Stimulated activated CD4-positive, alpha-beta T cell treated with anti-CD3 and anti-CD28 coated beads, Interleukin-1b, Interleukin-23, amount 100 ng/mL, for 4 hours (primary cell): ENCODE results near the gene IRGC.
"Not testable (repeated sequence)": the region's sequence is repeated elsewhere in the genome, so short reads cannot be mapped to it uniquely, and the experiment has no call there.

Source experiments
- DNase-seq, 2 donors: peaks; one replicate each; pipeline ENCODE4 v3.0.0-alpha.2; 2020; ENCODE audit warnings: low read depth in 2 of 2

The IRGC gene, protein sequence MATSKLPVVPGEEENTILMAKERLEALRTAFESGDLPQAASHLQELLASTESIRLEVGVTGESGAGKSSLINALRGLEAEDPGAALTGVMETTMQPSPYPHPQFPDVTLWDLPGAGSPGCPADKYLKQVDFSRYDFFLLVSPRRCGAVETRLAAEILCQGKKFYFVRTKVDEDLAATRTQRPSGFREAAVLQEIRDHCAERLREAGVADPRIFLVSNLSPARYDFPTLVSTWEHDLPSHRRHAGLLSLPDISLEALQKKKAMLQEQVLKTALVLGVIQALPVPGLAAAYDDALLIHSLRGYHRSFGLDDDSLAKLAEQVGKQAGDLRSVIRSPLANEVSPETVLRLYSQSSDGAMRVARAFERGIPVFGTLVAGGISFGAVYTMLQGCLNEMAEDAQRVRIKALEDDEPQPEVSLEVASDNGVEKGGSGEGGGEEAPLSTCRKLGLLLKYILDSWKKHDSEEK

DNA sequence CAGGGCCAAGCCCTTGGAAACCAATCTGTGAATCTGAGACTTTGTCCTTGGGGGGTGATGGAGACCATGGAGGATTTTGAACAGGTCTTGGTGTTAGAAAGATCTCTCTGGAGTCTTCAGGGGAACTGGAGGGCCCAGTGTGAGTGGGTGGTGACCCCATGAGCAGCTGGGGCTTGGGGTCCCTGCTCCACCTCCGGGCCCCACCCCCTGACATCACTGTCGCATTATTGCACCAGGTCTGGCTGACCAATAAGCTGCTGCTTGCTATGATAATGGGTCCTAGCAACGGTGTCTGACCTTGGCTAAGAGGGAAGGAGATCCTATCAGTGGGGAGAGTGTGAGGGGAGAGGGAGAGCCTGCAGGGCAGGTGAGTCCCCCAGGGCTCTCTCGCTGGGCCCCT, at the start of gene IRGC:
Gene IRGC (plus strand): TSS at position 301 of the 400 bp plus-strand sequence. CDS start 2,483 bp downstream, outside the sequence.
- DNase-seq = no peak

GRCh38 chr19:43667126-43667875, 48.6 kb upstream of the IRGC start:
- DNase-seq = no peak

- DNase-seq = no peak
These were observed 47.9 kb upstream of the IRGC start for GRCh38 chr19:43667876-43668405.

GRCh38 chr19:43668406-43669109, 47.3 kb upstream of the IRGC start:
- DNase-seq = peak; percentile 92 to 94

DNA sequence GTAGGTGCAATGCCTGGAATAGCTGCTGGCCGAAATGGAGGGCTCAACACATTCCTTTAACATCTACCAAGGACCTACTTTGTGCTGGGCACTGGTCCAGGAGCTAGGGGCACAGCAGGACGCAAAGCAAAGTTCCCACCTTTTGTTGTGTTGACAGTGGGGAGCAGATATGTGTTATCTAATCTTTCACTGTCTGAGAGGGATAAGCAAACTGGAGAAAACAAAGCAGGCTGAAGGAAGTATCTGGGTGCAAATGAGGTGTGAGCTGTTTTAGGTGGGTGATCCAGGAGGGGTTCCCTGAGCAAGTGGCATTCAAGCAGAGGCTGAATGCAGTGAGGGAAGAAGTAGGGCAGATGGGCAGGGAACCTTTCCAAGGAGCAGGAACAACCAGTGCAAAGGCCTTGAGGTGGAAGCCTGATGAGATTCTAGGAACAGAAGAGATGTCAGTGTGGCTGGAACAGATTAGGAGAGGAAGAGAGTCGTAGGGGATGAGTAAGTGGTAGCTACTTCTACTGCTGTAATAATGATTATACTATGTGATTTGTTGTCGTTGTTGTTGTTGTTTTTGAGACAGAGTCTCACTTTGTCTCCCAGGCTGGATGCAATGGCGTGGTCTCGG, 43.7 kb upstream of the IRGC start:
- DNase-seq = no peak

DNA sequence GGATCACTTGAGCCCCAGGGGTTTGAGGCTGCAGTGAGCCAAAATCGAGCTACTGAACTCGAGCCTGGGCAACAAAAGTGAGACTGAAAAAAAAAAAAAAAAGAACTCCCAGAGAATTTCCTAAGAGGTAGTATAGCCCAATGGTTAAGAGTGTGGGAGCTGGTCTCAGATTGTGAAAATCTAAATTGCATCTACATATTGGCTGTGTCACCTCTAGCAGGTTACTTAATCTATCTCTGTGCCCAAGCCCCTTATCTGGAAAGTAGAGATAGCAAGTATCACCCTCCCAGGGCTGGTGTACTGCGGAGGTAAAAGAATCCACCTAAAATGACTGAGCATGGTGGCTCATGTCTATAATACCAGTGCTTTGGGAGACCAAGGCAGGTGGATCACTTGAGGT, 42.2 kb upstream of the IRGC start:
- DNase-seq = no peak

GRCh38 chr19:43674183-43674582, 41.7 kb upstream of the IRGC start:
- no peak for DNase-seq

DNA sequence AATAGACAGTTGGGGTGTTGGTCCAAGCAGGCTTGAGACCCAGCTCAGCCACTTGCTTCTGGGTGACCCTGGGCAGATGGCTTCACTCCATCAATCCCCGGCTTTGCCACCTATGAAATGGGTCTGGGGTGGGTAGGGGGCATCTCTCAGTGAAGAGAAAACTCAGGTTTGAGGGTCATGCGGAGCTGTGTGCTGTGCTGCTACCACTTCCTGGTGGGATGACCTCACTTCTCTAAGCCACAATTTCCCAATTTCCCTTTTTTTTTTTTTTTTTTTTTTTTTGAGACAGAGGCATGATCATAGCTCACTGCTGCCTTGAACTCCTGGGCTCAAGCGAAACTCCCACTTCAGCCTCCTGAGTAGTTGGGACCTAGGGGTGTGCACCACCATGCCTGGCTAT, 41.3 kb upstream of the IRGC start:
- DNase-seq = no peak

DNA sequence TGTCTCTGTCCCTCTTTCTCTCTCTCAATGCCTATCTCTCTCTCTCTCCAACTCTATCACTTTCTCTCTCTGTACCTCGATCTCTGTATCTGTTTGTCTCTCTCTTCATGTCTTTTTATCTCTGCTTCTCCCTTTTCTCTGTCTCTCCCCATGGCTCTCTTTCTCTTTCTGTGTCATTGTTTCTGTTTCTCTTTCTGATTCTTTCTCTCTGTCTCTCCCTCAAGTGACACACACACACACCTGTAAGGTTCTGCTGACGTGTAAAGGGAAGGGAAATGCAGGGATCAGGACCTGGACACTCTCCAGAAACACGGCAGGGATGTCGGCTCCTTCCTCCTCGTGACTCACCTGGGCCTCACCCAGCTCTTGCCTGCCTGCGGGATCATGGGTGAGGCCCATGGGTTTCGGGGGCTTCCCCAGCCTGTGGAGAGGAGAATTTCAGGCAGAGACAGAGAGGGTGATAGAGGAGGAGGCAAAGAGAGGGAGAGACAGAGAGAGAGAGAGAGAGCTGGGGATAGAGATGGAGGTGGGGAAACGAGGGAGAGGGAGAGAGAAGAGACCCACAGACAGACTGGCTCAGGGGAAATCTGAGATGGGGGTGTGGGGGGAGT, 40.5 kb upstream of the IRGC start:
- no peak for DNase-seq

GRCh38 chr19:43675906-43676305, 40.0 kb upstream of the IRGC start:
- no peak for DNase-seq

GRCh38 chr19:43678512-43679261, 37.2 kb upstream of the IRGC start:
- no peak for DNase-seq

DNA sequence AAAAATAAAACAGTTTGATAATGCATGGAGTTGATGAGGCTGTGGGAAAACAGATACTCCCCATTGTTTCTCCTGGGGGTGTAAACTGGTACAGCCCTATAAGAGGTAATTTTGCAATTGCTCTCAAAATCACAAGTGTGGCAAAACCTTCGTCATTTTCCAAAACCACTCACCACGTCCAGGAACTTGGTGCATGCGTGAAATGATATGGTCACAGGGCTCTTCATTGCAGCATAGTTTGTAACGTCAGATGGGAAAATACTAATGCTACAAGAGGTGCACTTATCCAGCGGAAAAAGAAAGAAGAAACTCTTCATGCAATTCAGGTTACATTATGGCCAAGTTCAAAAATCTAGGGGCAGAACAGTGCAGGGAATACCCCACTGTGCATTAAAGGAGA, 34.1 kb upstream of the IRGC start:
- no peak for DNase-seq

GRCh38 chr19:43682269-43682668, 33.6 kb upstream of the IRGC start:
- not testable (repeated sequence) for DNase-seq

DNA sequence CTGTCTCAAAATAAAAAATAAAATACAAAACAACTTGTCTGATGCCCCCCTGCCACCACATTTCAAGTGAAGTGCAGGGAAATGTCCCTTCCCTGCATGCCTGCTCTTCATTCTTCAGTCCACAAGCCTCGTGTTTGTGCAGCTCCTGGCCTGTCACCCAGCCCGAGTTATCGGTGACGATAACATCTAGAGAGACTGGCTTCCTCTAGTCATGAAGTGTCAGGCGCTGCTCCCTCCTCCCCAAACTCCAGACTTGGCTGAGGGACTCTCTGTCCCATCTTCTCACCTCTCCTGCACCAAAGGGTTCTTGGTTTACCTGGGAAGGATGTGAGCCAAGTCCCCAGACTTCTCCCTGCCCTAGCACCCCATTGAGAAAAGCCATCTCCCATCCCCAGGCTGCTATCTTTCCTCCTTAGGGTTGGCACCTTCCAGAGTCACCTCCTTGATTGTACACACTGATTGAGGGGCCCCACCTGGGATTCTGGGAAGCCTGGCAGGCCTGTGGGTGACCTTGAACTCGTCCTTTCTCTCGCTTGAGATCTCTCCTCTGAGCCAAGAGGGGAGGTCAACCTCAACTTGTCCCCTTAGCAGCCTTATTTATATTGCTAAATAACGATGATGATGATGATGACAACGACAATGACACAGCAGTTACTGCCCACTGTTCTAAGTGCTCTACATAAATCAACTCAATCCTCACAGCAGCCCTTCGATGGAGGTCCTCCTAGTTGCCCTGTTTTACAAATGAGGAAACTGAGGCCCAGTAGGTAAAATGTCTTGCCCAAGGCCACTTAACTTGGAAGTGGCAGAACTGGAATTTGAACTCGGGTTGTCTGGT, 32.8 kb upstream of the IRGC start:
- no peak for DNase-seq

- no peak for DNase-seq
These were observed 32.0 kb upstream of the IRGC start for GRCh38 chr19:43683905-43684304.

DNA sequence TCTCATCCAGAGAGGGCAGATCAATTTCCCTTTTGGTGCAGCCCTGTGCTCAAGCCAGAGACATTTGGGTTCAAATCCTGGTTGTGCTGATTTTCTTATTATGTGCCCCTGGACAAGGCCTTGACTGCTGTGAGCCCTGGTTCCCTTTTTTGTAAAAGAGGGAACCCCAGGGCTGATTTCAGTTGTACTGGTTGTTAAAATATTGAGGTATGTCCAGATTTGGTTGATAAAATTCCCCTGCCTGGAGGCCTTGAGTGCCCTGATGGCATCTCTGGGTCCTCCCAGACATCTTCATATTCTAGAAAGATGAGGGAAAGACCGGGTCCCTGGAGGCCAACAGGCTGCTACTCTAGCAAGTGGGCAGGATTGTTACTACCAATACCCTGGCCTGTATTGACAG, 31.6 kb upstream of the IRGC start:
- DNase-seq = no peak

DNA sequence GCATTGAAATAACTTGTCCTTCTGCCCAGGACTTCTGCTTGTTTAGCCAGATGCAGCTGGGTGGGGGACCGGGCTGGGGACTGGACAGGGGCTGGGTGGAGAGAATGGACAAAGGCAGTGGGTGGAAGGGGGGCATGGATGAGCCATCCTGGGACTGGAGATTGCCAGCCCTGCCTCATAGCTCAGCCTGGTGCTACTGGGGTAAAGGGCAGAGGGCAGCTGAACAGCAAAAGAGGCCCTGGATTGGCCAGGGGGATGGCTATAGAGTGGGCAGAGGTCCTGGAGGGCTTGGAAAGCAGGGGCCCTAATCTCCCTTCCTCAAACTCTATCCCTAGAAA, 28.2 kb upstream of the IRGC start:
- DNase-seq = no peak

DNA sequence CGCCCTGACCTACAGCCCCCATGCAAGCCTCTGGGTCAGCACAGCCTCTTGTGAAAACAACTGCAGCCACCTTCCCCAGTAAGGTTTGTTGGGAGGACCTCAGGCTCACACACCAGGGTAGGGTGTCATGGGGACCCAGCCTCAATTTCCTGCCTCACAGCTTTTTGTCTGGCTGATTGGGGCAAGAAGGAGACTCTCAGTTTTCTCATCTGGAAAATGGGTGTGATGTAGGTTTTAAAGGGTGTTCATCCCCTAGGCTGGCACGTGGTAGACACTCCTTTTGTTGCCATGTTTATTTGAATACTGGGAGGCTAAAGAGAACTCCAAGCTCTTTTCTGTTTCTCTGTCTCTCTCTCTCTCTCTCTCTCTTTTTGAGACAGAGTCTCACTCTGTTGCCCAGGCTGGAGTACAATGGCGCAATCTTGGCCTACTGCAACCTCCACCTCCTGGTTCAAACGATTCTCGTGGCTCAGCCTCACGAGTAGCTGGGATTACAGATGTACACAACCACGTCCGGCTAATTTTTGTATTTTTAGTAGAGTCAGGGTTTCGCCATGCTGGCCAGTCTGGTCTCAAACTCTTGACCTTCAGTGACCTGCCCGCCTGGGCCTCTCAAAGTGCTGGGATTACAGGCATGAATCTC, 27.7 kb upstream of the IRGC start:
- DNase-seq = no peak

DNA sequence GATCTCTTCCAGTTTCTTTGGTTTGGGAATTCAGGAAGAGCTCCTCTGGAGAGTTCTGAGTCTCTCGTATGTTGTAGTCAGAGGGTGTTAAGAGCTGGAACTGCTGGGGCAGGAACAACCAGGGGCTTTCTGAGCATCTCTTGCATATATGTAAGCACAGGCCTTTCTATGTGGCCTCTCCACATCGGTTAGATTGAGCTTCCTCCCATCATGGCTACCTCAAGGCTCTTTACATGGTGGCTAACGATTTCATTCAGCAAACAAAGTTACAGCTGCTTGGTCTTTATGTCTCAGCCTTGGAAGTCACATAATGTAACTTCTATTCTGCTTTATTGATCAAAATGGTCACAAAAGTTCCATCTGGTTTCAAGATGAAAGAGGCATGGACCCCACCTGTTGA, 25.4 kb upstream of the IRGC start:
- no peak for DNase-seq
